Bronchial epithelial cell (primary cell): ENCODE data around the gene DLL1. TPM values are rescaled to one million over a fixed set of nuclear protein-coding genes. Genes with fewer than 3 reads are reported as not detected.

Source experiments
- DNase-seq: peaks from one replicate; pipeline ENCODE4 v3.0.0-alpha.2; 2010; ENCODE audit warnings: low read depth
- FAIRE-seq: peaks from 2 replicates; lab custom pipeline; 2011; peaks lifted over from hg19 to GRCh38; lab: Jason Lieb, UNC
- H3K27me3 ChIP-seq: 2 replicates; pipeline ENCODE4 v1.5.1; 2011; ENCODE audit warnings: low read length; ENCODE audit not compliant: control insufficient read depth, insufficient read depth
- H3K36me3 ChIP-seq: 2 replicates; pipeline ENCODE4 v1.5.1; 2011; ENCODE audit warnings: low read length; ENCODE audit not compliant: control insufficient read depth, insufficient read depth
- H3K4me3 ChIP-seq: 2 replicates; pipeline ENCODE4 v1.5.1; 2011; ENCODE audit warnings: mild to moderate bottlenecking, low read depth, low read length, control low read depth
- total RNA-seq: library from RNA; depleted of rRNA; stranded (reverse); fragments of >200 nt; gene quantifications from 2 replicates; pipeline ENCODE4 v1.2.1, GENCODE V29; 2014
- TF ChIP-seq, protein P1 (sequence below): IDR thresholded peaks from 2 replicates; pipeline ENCODE4 v1.5.1; 2011; ENCODE audit warnings: mild to moderate bottlenecking, moderate library complexity, low read length, control low read depth, inconsistent platforms; ENCODE audit not compliant: insufficient read depth, severe bottlenecking

DLL1 gene
- total RNA-seq, 1 donor from 2014 or later: 4.7 TPM

- TF ChIP-seq, protein P1, sequence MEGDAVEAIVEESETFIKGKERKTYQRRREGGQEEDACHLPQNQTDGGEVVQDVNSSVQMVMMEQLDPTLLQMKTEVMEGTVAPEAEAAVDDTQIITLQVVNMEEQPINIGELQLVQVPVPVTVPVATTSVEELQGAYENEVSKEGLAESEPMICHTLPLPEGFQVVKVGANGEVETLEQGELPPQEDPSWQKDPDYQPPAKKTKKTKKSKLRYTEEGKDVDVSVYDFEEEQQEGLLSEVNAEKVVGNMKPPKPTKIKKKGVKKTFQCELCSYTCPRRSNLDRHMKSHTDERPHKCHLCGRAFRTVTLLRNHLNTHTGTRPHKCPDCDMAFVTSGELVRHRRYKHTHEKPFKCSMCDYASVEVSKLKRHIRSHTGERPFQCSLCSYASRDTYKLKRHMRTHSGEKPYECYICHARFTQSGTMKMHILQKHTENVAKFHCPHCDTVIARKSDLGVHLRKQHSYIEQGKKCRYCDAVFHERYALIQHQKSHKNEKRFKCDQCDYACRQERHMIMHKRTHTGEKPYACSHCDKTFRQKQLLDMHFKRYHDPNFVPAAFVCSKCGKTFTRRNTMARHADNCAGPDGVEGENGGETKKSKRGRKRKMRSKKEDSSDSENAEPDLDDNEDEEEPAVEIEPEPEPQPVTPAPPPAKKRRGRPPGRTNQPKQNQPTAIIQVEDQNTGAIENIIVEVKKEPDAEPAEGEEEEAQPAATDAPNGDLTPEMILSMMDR: no peak
- no peaks in the 10 kb centered on the region for H3K36me3 ChIP-seq
- no peak for FAIRE-seq
- H3K4me3 ChIP-seq: no peak overlapping the region
- H3K27me3 ChIP-seq: peaks cover 8% of the 10 kb centered on the region
- DNase-seq: no peak
Measured at GRCh38 chr6:170236131-170236836, 54.6 kb downstream of the DLL1 start.

DNA sequence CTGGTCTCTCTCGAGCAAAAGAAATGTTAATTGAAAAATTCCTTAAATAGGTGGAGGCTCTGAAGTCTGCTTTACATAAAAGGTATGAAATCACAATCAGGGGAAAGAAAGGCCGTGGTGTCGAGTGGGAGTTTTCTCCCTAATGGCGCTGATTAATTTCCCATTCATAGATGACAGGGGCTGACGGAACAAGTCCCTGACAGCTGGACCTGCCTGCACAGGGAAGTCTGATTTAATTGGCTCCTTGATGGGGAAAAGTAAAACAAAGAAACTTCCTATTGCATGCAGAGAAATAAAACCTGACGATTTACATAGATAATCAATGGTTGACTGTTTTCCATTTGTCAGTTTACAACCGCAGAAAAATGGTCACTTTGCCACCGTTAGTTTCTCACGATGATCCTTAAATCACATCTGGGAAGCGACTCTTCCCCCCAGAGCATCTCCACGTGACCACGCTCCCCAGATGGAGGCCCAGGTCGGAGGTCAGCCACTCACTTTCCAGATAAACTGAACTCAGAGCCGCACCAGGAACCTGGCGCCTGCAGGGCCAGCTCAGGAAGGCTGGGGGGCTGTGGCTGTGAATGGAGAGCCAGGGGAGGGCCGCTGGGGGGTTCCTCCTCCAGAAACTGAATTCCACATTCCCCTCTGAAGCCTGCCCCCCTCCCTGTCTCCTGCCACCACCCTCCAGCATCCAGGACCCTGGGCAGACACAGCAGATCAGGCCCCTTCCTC is 55.3 kb downstream of the DLL1 start:
- no peaks in the 10 kb centered on the region for H3K36me3 ChIP-seq
- H3K4me3 ChIP-seq: no peak overlapping the region
- no peak for FAIRE-seq
- H3K27me3 ChIP-seq: peaks cover 8% of the 10 kb centered on the region
- DNase-seq: no peak
- TF ChIP-seq, protein P1: no peak

DNA sequence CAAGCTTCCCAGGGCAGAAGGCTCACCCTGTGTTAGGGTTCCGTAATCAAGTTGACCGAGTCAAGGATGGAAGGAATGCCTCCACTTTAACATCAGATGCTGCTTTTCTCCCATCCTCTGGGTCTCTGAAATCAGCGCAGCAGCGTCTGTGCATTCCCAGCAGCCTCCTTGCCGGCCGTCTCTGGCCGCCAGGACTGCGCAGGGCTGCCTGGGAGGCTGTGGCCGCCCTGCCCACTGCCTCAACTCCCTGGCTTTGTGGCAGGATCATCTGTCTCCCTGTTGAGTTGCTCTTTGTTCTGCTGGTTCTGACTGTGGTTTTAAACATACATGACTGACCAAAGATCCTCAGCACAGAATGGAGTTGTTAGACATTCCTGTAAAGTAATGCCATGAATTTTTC is 56.5 kb downstream of the DLL1 start:
- Histone ChIP-seq H3K36me3 (no peaks in the 10 kb centered on the region), H3K4me3 (no peak overlapping the region), H3K27me3 (peaks cover 8% of the 10 kb centered on the region)
- DNase-seq (no peak), FAIRE-seq (no peak)
- TF ChIP-seq, protein P1: no peak

- peak; percentile 68 for FAIRE-seq
- Histone ChIP-seq H3K27me3 (peaks cover 5% of the 10 kb centered on the region), H3K4me3 (no peak overlapping the region), H3K36me3 (no peaks in the 10 kb centered on the region)
- TF ChIP-seq, protein P1: no peak
- no peak for DNase-seq
Measured at GRCh38 chr6:170233286-170234205, 57.3 kb downstream of the DLL1 start.

Other genes with a start within 250 kb of the DLL1 start
- 7.1 and 11.8 TPM in 2 replicates for gene FAM120B, start 15.7 kb upstream of the DLL1 start, total RNA-seq